Limb (tissue), 2 donors: ENCODE measurements around the gene PEX5L.
"Not testable (repeated sequence)": the region's sequence is repeated elsewhere in the genome, so short reads cannot be mapped to it uniquely, and the experiment has no call there.

Experiments
- DNase-seq, 2 donors: peaks; one replicate each; pipeline ENCODE4 v3.0.0-alpha.2; 2016; ENCODE audit errors: extremely low spot score in 2 of 2

PEX5L gene, protein sequence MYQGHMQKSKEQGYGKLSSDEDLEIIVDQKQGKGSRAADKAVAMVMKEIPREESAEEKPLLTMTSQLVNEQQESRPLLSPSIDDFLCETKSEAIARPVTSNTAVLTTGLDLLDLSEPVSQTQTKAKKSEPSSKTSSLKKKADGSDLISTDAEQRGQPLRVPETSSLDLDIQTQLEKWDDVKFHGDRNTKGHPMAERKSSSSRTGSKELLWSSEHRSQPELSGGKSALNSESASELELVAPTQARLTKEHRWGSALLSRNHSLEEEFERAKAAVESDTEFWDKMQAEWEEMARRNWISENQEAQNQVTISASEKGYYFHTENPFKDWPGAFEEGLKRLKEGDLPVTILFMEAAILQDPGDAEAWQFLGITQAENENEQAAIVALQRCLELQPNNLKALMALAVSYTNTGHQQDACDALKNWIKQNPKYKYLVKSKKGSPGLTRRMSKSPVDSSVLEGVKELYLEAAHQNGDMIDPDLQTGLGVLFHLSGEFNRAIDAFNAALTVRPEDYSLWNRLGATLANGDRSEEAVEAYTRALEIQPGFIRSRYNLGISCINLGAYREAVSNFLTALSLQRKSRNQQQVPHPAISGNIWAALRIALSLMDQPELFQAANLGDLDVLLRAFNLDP

DNA sequence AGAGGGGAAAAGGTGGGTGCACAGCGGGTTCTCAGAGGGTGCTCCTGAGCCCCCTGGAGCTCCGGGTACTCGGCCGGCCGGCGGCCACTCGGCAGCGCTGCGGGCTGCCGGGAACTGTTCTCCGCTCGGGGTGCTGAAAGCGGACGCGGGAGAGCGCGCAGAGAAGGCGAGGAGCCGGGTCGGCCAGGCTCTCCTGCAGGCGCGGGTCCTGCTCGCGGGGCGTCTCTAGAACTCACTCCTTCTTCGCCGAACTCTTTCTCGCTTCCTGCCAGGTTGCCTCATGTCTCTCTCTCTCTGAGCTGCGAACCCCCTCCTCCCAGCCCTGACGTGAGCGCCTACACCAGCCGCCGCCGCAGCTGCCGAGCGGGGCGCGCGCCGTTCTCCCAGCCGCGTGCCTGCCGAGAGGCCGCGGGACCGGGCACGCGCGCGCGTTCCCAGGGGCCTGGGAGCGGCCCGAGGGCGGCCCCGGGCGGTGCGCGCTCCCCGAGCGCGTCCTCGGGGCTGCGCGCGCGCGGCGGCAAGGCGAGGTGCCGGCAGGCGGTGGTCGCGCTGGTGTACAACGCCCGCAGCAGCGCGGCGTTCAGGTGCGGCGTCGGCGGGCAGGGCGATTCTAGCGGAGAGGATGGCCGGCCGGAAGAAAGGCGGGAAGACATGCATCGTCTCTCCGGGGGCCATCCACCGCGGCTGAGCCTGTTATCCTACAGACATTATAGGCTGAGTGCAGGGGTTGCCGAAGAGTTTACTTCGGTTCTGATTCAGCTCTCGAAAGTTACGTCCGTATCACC lies at the start of gene PEX5L:
Gene PEX5L, minus strand, starts transcription at position 267 of the 785 bp plus-strand sequence. CDS start 338 bp downstream, outside the sequence.
- peak; percentile 61 to 88 for DNase-seq

DNA sequence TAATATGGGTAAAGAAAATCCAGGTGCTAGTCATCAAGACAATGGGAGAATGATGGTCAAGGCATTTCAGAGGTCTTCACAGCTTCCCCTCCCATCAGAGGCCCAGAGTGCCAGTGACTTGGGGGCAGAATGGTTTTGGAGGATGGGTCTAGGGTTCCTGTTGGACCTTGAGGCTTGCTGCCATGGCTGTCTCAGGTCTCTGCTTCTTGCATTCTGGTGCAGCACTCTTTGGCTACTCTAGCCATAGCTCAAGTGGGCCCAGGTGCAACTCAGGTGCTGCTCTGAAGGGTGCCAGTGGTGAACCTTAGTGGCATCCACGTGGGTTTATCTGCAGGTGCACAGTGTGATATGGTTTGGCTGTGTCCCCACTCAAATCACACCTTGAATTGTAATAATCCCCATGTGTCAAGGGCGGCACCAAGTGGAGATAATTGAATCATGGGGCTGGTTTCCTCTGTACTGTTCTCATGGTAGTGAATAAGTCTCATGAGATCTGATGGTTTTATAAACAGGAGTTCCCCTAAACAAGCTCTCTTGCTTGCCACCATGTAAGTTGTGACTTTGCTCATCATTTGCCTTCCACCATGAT lies 48.5 kb upstream of the PEX5L start:
- DNase-seq, result no peak

DNA sequence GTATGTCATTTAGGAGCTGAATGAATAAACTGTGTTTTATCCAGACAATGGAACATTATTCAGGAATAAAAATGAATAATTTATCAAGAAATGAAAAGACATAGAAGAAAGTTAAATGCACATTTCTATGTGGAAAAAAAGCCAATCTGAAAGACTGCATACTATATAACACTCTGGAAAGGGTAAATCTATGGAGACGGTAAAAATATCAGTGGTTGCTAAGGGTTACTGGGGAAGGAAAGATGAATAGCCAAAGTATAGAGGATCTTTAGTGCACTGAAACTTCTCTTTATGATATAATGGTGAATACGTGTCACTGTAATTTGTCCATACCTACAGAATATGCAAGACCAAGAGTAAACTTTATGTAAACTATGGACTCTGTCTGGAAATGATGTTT lies 46.0 kb upstream of the PEX5L start:
- no peak for DNase-seq

DNA sequence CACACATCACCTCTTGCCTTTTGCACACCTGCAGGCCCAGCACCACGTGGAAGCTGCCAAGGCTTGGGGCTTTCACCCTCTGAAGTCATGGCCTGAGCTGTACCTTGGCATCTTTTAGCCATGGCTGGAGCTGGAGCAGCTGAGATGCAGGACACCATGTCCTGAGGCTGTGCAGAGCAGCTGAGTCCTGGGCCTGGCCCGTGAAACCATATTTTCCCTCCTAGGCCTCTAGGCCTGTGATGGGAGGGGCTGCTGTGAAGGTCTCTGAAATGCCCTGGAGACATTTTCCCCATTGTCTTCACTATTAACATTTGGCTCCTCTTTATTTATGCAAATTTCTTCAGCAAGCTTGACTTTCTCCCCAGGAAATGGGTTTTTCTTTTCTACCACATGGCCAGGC lies 41.9 kb upstream of the PEX5L start:
- DNase-seq, result no peak

DNA sequence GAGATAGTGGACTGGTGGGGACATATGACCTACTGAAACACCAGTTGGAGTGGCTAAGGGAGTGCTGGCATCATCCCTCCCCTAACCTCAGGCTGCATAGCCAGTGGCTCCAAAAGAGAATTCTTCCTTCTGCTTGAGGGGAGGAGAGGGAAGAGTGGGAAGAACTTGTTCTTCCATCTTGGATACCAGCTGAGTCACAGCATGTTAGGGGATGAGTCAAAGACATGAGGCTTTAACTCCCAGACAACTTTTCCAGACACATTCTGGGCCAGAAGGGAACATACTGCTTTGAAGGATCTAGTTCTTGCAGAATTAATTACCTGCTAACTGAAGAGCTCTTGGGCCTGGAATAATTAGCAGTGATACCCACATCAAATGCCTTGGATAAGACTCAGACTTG lies 36.8 kb upstream of the PEX5L start:
- no peak for DNase-seq

DNA sequence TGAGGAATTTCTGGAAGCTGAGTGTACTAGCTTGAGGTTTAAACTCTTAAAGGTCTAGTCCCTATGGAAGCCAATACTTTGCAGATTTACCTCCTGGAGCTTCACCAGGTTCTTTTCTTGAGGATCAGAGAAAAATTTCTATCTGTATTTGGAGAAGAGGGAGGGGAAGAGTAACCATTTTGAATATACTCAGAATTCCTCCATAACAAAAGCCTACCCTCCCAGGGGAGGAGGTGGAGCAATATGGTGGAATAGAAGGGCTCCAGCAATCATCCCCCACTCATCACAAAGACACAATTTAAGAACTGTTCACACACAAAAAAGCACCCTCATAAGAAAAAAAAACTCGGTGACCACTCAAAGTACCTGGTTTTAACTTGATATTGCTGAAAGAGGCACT lies 36.0 kb upstream of the PEX5L start:
- no peak for DNase-seq

DNA sequence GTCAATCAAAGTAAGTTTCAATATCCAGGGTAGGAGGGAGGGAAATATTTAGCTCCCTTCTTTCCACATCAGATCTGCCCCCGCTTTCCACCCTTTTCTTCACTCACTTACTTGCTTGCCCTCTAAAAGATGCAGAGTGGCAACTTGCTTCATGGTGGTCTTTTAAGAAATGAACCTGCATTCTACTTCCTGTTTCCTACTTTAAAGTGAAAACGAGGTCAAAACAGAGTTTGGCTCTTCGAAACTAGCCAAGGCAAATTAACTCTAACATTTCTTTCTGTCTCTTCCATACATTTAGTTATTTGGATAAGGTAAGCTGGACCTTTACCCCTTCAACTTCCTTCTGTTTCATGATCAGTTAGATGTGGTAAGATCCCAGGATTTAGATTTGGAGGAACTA lies 34.2 kb upstream of the PEX5L start:
- no peak for DNase-seq

DNA sequence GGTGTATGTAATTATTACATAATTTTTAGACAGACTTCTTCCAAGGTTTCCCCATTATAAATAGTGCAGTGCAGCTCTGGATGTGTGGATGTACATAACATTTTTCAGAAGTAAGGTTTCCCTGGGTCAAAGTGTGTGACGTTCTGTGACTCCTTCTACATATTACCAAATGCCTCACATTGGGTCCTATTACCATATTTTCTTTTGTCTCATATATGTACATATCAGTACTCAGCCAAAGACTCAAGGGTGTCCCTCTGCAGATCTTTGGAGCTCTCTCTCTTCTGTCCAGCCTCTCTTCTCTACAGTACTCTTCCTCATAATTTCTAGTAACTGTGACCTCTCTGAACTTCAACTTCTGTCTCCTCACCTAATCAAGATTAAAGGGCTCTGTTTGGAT lies 31.3 kb upstream of the PEX5L start:
- DNase-seq, result no peak

DNA sequence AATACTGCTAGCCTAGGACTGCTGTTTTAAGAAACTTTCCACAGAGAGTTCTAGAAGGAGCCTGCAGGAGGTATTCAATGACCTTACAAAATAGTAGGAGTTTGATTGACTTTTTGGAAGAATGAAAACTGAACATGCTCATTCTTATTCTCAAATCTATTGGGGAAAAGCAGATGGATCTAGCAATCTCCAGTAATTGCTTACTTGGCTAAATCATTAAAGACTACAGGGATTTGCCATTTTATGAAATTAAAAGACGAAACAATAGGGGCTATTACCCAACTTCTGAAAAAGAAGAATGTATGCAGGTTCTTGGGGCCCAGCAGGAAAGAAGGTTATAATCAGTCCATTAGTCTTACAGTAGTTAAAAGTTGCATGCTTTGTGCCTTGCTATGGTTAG lies 29.9 kb upstream of the PEX5L start:
- DNase-seq, result no peak

DNA sequence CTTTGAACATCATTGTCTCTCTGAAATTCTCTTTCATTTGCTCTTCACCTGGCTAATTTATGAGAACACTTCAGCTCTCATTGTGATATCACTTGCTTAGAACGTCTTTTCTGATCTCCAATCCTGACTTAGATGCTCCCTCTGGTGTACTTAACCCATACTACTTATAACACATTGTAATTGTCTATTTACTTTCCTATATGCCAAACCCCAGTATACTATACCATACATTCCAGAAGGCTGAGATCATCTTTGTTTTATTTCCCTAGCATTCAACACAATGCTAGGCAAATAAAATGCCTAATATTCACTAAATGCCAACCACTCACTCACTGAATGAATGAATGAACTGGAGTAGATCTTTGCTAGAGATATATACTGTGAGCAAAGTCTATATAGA lies 27.0 kb upstream of the PEX5L start:
- DNase-seq, result no peak

DNA sequence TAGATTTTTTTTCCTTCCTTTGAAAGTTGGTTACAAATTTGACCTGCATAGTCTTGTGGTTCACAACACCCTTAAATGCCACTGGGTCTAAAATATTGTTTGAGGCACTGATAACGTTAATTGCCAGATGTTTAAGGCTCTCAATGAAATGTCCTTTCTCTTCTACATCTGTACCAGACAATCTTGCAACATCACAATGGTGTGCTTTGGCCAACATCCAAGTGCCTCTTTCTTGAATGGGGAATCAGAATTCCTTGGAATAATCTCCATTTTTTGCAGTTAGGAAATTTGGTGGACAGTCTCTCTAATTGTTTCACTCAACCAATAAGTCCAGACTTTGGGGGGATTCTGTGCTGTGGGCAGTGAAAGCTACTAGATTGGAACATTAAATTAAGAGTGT lies 26.0 kb upstream of the PEX5L start:
- no peak for DNase-seq

DNA sequence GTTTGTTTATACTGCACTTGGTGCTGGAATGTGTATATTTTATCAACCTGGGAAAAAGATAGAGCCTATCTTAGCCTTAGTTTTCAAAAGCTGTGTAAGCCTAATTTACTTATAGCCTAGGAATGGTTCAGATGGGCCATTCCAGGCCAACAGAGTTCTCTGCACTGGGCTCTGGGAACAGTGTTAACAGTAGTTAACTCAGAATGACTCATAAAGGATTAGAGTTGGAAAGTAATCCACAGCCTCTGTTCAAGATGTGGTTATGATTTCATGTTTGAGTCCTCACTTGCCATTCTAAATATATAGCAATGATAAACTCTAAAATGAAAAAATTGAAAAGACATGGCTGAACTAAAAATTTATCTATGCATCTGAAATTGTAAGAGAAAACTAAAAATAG lies 22.6 kb upstream of the PEX5L start:
- DNase-seq, result no peak

DNA sequence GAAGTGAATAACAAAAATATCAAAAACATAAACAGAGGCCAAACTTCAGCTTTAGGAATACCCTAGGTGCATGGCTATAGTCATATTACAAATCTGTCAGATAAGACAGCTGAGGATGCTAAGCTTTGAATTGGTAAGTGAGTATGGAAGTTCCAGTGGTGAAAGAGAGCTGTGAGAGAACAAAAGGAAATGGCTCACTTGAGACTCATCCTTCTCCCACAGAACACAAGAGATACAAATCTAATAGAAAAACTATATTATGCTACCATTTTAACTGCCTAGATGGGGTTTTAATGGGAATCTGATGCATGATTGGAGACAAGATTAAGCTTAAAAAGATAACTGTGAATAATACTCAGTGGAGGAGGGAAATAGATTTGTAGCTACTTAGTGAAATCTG lies 21.5 kb upstream of the PEX5L start:
- DNase-seq, result no peak

DNA sequence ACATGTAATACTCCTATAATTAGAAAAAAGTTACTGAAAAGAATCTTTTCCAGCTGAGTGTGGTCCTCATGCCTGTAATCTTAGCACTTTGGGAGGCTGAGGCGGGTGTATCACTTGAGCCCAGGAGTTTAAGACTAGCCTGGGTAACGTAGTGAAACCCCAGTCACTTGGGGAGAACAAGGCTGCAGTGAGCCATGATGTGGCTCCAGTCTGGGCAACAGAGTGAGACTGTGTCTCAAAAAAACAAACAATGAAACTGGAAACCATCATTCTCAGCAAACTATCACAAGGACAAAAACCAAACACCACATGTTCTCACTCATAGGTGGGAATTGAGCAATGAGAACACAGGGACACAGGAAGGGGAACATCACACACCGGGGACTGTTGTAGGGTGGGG lies 18.9 kb upstream of the PEX5L start:
- not testable (repeated sequence) for DNase-seq

DNA sequence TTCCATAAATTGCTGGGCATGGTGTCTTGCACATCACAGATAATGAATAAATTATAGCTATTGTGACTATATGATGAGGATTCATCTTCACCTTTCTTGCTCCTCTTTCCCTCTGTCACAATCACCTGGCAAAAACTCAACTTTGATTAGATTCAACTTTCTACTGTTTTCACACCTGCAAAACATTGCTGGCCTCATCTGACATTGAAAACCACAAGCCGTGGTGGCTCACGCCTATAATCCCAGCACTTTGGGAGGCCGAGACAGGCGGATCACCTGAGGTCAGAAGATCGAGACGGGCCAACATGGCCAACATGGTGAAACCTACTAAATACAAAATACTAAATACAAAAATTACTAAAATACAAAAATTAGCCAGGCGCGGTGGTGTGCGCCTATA lies 12.7 kb upstream of the PEX5L start:
- no peak for DNase-seq

DNA sequence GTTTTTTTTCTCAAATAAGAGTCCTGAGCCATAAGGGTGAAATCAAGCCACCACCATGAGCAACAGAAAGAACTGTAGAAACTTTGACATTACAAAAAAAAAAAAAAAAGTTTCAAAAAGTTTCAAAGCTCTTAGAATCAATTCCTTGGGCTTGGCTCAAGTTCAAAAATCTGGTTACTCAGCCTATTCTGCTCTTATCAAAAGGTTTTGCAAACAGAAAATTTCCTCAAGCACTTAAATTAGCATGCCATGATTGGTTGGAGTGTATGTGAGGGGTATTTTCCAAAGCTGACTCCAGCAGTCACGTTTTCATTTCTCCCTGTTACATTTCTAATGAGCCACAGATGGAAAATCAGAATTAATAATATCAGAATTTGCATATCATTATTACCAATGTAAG lies 12.1 kb upstream of the PEX5L start:
- no peak for DNase-seq

DNA sequence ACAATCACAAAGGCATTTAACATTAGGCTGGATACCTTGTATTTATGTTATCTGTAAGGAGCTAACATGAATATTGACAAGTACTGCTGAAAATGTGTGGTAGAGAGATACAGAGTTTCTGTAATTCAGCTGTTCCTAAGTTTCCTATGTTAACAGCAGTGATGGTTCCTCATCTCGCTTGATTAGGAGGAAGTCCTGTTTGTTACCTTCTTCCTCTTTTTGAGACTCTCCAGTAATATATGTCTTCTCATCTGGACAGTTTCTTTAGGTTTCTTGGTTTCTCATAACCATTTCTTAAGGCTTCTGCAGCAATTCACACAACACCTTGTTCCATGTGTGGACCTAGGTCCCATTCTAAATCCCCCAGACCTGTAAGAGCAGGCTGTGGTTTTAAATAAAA lies 11.4 kb upstream of the PEX5L start:
- no peak for DNase-seq

DNA sequence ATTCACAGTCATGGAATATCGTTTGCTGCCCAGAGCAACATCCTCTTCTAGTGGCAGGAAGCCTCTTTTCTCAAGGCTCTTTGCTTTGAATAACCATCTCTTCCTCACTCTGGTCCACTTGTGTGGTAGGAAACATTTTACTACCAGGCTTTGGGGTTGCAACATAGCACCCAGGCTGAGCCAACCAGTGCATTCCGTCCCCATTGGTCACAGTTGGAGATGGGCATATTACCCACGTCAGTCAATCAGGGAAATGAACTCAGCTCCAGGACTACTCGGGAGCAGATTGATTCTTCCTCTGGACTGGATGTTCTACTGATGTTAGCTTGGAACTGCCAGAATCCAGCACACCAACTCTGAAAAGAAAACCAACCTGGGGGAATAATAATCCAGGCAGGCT lies 4.2 kb upstream of the PEX5L start:
- no peak for DNase-seq

DNA sequence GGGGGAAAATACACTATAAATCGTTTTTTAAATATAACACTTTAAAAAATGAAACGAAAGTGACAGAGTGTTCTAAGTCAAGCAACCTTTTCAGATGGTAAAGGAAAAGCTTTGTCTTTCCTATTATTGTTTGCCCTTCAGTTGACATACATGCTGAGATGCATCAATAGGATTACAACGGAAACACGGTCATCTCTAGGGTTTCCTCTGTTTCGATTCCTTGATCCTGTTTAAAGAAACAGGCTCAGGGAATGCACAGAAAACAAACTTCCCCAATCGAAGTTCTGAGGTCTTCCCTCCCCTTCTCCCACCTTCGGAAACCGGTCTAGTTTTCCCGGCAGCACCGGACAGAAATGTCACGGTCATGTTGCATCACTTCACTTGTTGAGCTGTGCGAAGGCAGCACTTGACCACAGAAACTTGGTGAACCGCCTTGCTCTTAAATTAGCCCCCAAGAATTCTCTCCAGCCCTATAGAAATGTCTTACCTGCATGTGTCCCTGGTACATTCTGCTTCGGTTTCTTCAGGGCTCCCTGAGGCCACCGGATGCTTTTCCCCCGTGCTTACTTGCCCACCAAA lies 556 bp downstream of the PEX5L start:
- no peak for DNase-seq

DNA sequence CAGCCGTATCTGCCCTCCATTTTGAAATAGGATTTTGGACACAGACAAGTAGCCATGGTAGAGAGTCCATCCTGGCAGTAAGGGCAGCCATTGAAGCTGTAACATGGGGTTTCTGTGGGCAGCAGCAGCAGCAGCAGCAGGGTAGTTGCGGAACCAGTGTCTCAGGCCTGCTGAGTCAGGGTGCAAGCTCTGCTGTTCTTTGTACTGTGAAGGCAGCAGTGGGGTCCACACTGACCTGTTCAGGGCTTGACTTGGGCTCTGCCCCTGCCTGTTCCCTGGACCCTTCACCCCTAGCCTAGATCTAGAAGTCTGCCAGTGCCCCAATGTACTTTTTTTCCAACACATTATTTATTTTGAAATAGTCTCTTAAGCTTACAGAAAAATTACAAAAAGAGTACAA lies 9.7 kb downstream of the PEX5L start:
- no peak for DNase-seq

DNA sequence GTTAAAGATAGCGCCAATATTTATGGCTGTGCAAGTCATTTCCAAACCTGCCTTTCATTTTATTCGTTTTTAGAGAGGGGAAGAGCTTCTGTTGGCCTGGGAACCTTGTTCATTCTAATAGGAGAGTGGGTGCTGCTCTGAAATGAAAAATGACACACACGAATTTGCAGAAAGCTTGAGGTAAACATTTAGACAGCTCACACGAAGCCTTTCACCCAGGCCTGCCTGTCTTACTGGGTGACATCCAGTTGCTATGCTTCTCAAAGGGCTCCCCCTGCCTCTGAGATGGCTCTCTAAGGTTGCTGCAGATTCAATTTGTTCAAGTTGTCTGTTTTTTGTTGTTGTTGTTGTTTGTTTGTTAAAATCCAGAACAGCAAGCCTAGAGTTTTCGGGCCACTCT lies 18.2 kb downstream of the PEX5L start:
- DNase-seq, result no peak

DNA sequence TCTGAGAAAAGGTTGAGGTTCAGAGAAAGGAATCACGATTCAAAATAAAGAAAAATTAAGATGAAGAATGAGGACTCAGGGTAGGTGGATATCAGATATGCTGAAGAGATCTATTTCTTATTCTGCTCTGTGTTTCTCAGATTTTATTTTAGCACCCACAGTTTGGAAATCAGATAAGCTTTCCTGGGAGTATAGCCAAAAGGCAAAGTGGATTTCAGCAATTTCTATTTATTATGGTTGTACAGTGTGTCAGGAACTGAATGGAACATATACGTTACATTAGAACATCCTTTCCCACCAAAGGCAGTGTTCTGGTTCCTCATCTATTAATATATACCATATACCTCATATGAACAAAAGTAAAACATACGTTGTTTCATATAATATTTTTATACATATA lies 18.9 kb downstream of the PEX5L start:
- DNase-seq, result no peak
